Keratinocyte (primary cell): Measurements from ENCODE around the gene SND1. TPM values are rescaled to one million over a fixed set of nuclear protein-coding genes. Genes with fewer than 3 reads are reported as not detected.

ENCODE experiments used
- DNase-seq: peaks from one replicate; pipeline ENCODE4 v3.0.0-alpha.2; 2011; ENCODE audit warnings: low read depth, missing footprints, low spot score
- FAIRE-seq: peaks from 2 replicates; lab custom pipeline; 2011; peaks lifted over from hg19 to GRCh38; lab: Jason Lieb, UNC
- H2AFZ ChIP-seq: 2 replicates; pipeline ENCODE4 v1.6.0; 2012; ENCODE audit warnings: low read length, control low read depth, inconsistent platforms; ENCODE audit not compliant: control insufficient read depth
- H3K27ac ChIP-seq: 2 replicates; pipeline ENCODE4 v1.5.1; 2011; ENCODE audit warnings: low read length; ENCODE audit not compliant: control insufficient read depth, insufficient read depth
- H3K27me3 ChIP-seq: 3 replicates; pipeline ENCODE4 v1.6.0; 2011; ENCODE audit warnings: low read length; ENCODE audit not compliant: control insufficient read depth, insufficient read depth; ENCODE audit errors: extremely low read depth
- H3K36me3 ChIP-seq, 2 experiments: 2 replicates in 1 of 2; 3 replicates in 1 of 2; pipeline ENCODE4 v1.5.1; 2011; ENCODE audit warnings: low read length in 2 of 2, mild to moderate bottlenecking in 1 of 2; ENCODE audit not compliant: control insufficient read depth in 2 of 2, insufficient read depth in 2 of 2; ENCODE audit errors: extremely low read depth in 1 of 2
- H3K4me1 ChIP-seq: 3 replicates; pipeline ENCODE4 v1.5.1; 2011; ENCODE audit warnings: low read length; ENCODE audit not compliant: control insufficient read depth, insufficient read depth; ENCODE audit errors: extremely low read depth
- H3K4me2 ChIP-seq: 3 replicates; pipeline ENCODE4 v1.6.0; 2011; ENCODE audit warnings: low read depth, low read length; ENCODE audit not compliant: control insufficient read depth, insufficient read depth; ENCODE audit errors: extremely low read depth
- H3K4me3 ChIP-seq, 3 experiments: fragments of 200-600 bp in 1 of 3; sonication (generic) in 1 of 3; 2 replicates in 2 of 3; 3 replicates in 1 of 3; pipeline ENCODE4 v1.5.1; 2011 to 2016; ENCODE audit warnings: low read length in 3 of 3, mild to moderate bottlenecking in 3 of 3, control low read depth in 2 of 3, inconsistent platforms in 1 of 3, low read depth in 1 of 3, mixed read lengths in 1 of 3, mixed run types in 1 of 3, moderate library complexity in 1 of 3; ENCODE audit not compliant: control insufficient read depth in 2 of 3, insufficient read depth in 2 of 3; ENCODE audit errors: extremely low read depth in 1 of 3
- H3K79me2 ChIP-seq: 2 replicates; pipeline ENCODE4 v1.6.0; 2012; ENCODE audit warnings: low read length; ENCODE audit not compliant: control insufficient read depth, insufficient read depth
- H3K9ac ChIP-seq: 3 replicates; pipeline ENCODE4 v1.6.0; 2011; ENCODE audit warnings: low read length; ENCODE audit not compliant: control insufficient read depth, insufficient read depth; ENCODE audit errors: extremely low read depth
- H3K9me1 ChIP-seq: 3 replicates; pipeline ENCODE4 v1.6.0; 2011; ENCODE audit warnings: low read length; ENCODE audit not compliant: control insufficient read depth, insufficient read depth; ENCODE audit errors: extremely low read depth
- H3K9me3 ChIP-seq: 2 replicates; pipeline ENCODE4 v1.5.1; 2012; ENCODE audit warnings: low read depth, low read length; ENCODE audit not compliant: control insufficient read depth
- H4K20me1 ChIP-seq: 3 replicates; pipeline ENCODE4 v1.6.0; 2011; ENCODE audit warnings: low read length; ENCODE audit not compliant: control insufficient read depth, insufficient read depth; ENCODE audit errors: extremely low read depth
- EZH2 ChIP-seq: IDR thresholded peaks from one replicate; pipeline ENCODE4 v1.6.1; 2012; ENCODE audit warnings: inconsistent platforms, mild to moderate bottlenecking, low read length, moderate library complexity
- dilution Hi-C: fragments of 300-500 bp; cut with MboI; formaldehyde crosslinking; loops from one replicate; pipeline ENCODE4 v1.7.0; 2020; ENCODE audit warnings: low sequenced_read_pairs; ENCODE audit not compliant: extremely low pct_ligation_motif_present
- polyA plus RNA-seq, 5 experiments: library from polyadenylated mRNA; depleted of rRNA in 3 of 5; stranded (reverse) in 3 of 5; stranded (forward) in 1 of 5; unstranded in 1 of 5; fragments of >200 nt; gene quantifications; 1 replicate in 1 of 5; 2 replicates in 3 of 5; 3 replicates in 1 of 5; pipeline versions ENCODE4 v1.2.1 to v1.2.3, GENCODE V29; 2011 to 2012; ENCODE audit warnings: missing spikeins in 2 of 5, low read depth in 1 of 5, low replicate concordance in 1 of 5
- TF ChIP-seq, protein P1 (sequence below), 3 experiments: IDR thresholded peaks in 1 of 3; conservative IDR thresholded peaks in 1 of 3; optimal IDR thresholded peaks in 1 of 3; 2 replicates in 2 of 3; 3 replicates in 1 of 3; pipeline versions ENCODE3 to v1.5.1; 2011; ENCODE audit warnings: low read length in 3 of 3, mild to moderate bottlenecking in 3 of 3, moderate library complexity in 2 of 3, control low read depth in 1 of 3, inconsistent platforms in 1 of 3; ENCODE audit not compliant: insufficient read depth in 2 of 3; ENCODE audit errors: extremely low read depth in 1 of 3

SND1 gene
- polyA plus RNA-seq, 1 donor (not counting 4 experiments of a cell fraction or from before 2014, with no cell fraction given) = 140 TPM

DNA sequence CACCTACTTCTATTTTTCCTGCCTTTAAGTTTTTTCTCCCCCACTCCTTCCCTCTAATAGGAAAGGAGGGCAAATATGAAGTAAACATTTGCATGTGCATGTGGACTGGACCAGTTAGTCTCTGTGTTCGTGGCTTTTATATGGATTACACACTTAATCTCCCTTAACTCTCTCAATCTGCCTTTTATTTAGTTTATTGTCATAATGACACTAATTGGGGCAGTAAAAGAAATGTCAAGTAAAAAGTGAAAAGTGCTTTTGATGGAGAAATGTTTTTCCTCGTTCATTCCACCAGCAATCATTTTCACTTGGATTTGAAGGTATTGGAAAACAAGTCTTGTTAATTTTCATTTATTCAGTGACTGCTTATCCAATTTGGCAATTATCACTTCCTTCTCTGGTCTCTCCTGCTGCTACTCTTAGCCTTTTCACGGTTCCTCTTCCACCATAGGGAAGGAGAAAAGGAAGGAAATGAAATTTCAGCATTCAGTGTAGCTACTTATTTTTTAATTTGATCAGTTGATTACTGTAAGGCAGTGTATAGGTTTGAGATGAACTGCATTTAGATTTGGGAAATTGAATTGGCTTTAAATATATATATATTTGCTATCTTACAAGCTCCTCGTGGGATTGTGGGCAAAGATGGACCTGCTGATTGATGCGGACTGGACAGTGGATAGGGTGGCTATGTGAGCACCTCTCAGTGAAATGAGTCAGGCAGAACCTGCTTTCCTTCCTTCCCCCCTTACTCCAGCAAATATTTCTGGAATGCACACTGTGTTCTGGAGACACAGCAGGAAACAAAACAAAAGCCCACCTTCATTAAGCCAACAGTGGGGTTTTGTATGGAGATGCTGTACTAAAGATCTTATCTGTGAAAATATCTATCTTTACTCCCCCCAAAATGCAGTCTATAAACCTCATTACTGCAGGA is 301.7 kb downstream of the SND1 start:
- Histone ChIP-seq H3K27ac (no peak overlapping the region), H2AFZ (no peak overlapping the region), H3K9ac (no peak overlapping the region), H3K4me2 (no peak overlapping the region), H3K4me3 (no peak overlapping the region), H4K20me1 (no peaks in the 10 kb centered on the region), H3K4me1 (no peaks in the 10 kb centered on the region), H3K27me3 (no peaks in the 10 kb centered on the region), H3K9me3 (no peaks in the 10 kb centered on the region), H3K9me1 (no peaks in the 10 kb centered on the region), H3K79me2 (no peaks in the 10 kb centered on the region), H3K36me3 (peaks cover 3 to 8% of the 10 kb centered on the region in 2 experiments)
- FAIRE-seq = no peak
- no peak for TF ChIP-seq EZH2
- TF ChIP-seq, protein P1, sequence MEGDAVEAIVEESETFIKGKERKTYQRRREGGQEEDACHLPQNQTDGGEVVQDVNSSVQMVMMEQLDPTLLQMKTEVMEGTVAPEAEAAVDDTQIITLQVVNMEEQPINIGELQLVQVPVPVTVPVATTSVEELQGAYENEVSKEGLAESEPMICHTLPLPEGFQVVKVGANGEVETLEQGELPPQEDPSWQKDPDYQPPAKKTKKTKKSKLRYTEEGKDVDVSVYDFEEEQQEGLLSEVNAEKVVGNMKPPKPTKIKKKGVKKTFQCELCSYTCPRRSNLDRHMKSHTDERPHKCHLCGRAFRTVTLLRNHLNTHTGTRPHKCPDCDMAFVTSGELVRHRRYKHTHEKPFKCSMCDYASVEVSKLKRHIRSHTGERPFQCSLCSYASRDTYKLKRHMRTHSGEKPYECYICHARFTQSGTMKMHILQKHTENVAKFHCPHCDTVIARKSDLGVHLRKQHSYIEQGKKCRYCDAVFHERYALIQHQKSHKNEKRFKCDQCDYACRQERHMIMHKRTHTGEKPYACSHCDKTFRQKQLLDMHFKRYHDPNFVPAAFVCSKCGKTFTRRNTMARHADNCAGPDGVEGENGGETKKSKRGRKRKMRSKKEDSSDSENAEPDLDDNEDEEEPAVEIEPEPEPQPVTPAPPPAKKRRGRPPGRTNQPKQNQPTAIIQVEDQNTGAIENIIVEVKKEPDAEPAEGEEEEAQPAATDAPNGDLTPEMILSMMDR (optimal IDR thresholded peaks at IDR 0.05 in 1 of 3, IDR thresholded peaks at IDR 0.05 in 1 of 3, conservative IDR thresholded peaks at IDR 0.05 in 1 of 3; ENCODE audit: extremely low read depth in 1 of 3, insufficient read depth in 2 of 3, low read length in 3 of 3) = no peak
- dilution Hi-C loops = no loop called here
- DNase-seq = no peak

DNA sequence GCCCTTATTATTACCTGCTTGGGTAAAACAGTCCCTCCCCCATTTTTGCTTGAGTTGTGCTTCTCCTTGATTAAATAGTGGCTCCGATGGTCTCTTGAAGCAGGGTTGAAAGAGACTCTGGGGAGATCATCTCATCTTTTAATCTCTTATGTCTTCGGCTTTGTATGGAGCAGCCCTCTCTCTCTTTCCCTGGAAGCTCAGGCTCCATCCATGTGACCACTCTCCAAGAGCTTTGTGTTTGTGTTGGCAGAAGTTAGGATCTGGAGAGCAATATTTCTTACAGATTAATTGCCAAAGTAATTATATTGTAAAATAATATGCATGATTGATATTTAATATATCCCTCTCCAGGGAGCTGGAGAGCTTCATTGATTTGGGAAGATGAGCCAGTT is 302.4 kb downstream of the SND1 start:
- Histone ChIP-seq H3K4me3 (no peak overlapping the region), H3K79me2 (no peaks in the 10 kb centered on the region), H3K9me1 (no peaks in the 10 kb centered on the region), H3K4me2 (no peak overlapping the region), H4K20me1 (no peaks in the 10 kb centered on the region), H3K9me3 (no peaks in the 10 kb centered on the region), H3K27ac (no peak overlapping the region), H3K36me3 (peaks cover 3 to 10% of the 10 kb centered on the region in 2 experiments), H3K27me3 (no peaks in the 10 kb centered on the region), H3K9ac (no peak overlapping the region), H2AFZ (no peak overlapping the region), H3K4me1 (no peaks in the 10 kb centered on the region)
- TF ChIP-seq, protein P1 (optimal IDR thresholded peaks at IDR 0.05 in 1 of 3, IDR thresholded peaks at IDR 0.05 in 1 of 3, conservative IDR thresholded peaks at IDR 0.05 in 1 of 3; ENCODE audit: extremely low read depth in 1 of 3, insufficient read depth in 2 of 3, low read length in 3 of 3) = no peak
- TF ChIP-seq EZH2 = no peak
- DNase-seq (no peak), FAIRE-seq (no peak)
- dilution Hi-C loops = no loop called here
